ENCODE data around the gene SQSTM1.

SQSTM1 gene

DNA sequence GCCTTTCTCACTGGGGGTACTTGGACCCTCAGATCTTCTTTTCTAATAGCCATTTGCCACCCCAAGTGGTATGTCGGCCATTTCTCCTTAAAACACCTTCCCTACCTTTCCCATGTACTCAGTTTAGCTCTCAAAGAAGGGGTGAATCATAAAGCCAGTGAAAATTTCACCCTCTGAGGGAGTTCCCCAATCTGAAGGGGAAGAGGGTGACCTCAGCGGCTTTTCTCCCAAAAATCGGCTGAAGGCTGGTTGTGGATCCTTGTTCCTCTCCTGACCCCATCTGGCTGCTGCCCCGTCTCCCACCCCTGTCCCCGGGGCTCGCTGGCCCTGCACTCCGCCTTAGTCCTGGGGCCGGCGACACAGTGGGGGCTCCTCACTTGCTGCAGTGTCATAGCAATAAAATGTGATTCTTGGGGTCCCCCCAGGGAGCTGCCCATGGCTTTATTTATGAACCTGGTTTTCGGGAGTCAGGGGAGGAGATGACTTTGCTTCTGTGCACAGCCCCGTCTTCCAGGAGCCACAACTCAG is 44.2 kb upstream of the SQSTM1 start:
- no peaks in the 10 kb centered on the region for H3K27me3 ChIP-seq (replicated peaks; ENCODE audit: control insufficient read depth, insufficient read depth, low read length)
- no peak for DNase-seq (ENCODE audit: extremely low read depth, insufficient read length)
- H3K4me3 ChIP-seq (replicated peaks; ENCODE audit: low read depth, low read length), result no peak overlapping the region
- TF ChIP-seq, protein P1, sequence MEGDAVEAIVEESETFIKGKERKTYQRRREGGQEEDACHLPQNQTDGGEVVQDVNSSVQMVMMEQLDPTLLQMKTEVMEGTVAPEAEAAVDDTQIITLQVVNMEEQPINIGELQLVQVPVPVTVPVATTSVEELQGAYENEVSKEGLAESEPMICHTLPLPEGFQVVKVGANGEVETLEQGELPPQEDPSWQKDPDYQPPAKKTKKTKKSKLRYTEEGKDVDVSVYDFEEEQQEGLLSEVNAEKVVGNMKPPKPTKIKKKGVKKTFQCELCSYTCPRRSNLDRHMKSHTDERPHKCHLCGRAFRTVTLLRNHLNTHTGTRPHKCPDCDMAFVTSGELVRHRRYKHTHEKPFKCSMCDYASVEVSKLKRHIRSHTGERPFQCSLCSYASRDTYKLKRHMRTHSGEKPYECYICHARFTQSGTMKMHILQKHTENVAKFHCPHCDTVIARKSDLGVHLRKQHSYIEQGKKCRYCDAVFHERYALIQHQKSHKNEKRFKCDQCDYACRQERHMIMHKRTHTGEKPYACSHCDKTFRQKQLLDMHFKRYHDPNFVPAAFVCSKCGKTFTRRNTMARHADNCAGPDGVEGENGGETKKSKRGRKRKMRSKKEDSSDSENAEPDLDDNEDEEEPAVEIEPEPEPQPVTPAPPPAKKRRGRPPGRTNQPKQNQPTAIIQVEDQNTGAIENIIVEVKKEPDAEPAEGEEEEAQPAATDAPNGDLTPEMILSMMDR (IDR thresholded peaks at IDR 0.05; ENCODE audit: insufficient read depth, low read length, poor library complexity, severe bottlenecking), result no peak
- H3K36me3 ChIP-seq (ENCODE audit: control insufficient read depth, insufficient read depth, low read length), result peaks cover 26% of the 10 kb centered on the region

- Histone ChIP-seq H3K27me3 (replicated peaks; ENCODE audit: control insufficient read depth, insufficient read depth, low read length) (no peaks in the 10 kb centered on the region), H3K36me3 (ENCODE audit: control insufficient read depth, insufficient read depth, low read length) (peaks cover 22% of the 10 kb centered on the region), H3K4me3 (replicated peaks; ENCODE audit: low read depth, low read length) (no peak overlapping the region)
- TF ChIP-seq, protein P1 (IDR thresholded peaks at IDR 0.05; ENCODE audit: insufficient read depth, low read length, poor library complexity, severe bottlenecking), result no peak
- no peak for DNase-seq (ENCODE audit: extremely low read depth, insufficient read length)
Measured at GRCh38 chr5:179777456-179777855, 43.2 kb upstream of the SQSTM1 start.

DNA sequence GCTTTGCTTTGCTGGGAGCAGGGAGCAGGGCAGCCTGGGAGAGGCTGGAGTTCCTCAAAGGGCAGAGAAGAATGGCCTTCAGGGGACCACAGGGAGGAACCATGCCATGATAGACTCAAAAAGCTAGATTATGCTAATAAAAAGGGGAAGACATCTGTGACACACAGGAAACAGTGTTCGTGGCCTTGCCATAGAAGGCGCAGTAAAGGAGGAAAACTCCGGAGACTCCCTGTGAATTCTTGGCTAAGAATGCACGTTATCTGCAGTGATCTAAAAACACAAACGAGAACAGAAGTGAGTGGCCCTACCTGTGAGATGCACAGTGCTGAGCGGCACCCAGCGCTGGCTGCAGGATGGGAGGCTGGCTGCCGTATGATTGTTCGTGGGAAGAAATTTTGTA is 42.8 kb upstream of the SQSTM1 start:
- Histone ChIP-seq H3K4me3 (replicated peaks; ENCODE audit: low read depth, low read length) (no peak overlapping the region), H3K27me3 (replicated peaks; ENCODE audit: control insufficient read depth, insufficient read depth, low read length) (no peaks in the 10 kb centered on the region), H3K36me3 (ENCODE audit: control insufficient read depth, insufficient read depth, low read length) (peaks cover 22% of the 10 kb centered on the region)
- TF ChIP-seq, protein P1 (IDR thresholded peaks at IDR 0.05; ENCODE audit: insufficient read depth, low read length, poor library complexity, severe bottlenecking), result no peak
- no peak for DNase-seq (ENCODE audit: extremely low read depth, insufficient read length)

GRCh38 chr5:179778591-179778990 is 42.1 kb upstream of the SQSTM1 start:
- Histone ChIP-seq H3K27me3 (replicated peaks; ENCODE audit: control insufficient read depth, insufficient read depth, low read length) (no peaks in the 10 kb centered on the region), H3K36me3 (ENCODE audit: control insufficient read depth, insufficient read depth, low read length) (peaks cover 19% of the 10 kb centered on the region), H3K4me3 (replicated peaks; ENCODE audit: low read depth, low read length) (no peak overlapping the region)
- DNase-seq (ENCODE audit: extremely low read depth, insufficient read length), result no peak
- TF ChIP-seq, protein P1 (IDR thresholded peaks at IDR 0.05; ENCODE audit: insufficient read depth, low read length, poor library complexity, severe bottlenecking), result no peak

DNA sequence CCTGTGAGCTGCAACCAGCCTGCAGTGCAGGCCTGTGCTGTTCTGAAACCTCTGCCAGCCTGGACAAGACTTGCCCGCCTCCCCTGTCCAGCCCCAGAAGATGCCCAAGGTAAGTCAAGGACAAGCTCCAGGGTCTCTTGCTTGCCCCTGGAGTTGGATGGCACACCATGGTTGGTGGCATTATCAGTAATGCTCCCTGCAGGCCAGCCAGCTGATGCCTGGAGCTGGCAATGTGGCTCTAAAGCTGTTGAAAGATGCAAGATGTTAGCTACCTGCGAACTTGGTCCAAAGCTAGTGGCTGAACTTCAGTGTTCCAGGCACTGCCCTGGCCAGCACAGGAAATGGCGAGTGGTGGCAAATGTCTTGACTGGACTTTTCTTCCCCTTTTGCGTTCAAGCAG is 40.9 kb upstream of the SQSTM1 start:
- TF ChIP-seq, protein P1 (IDR thresholded peaks at IDR 0.05; ENCODE audit: insufficient read depth, low read length, poor library complexity, severe bottlenecking), result no peak
- no peaks in the 10 kb centered on the region for H3K27me3 ChIP-seq (replicated peaks; ENCODE audit: control insufficient read depth, insufficient read depth, low read length)
- H3K4me3 ChIP-seq (replicated peaks; ENCODE audit: low read depth, low read length), result no peak overlapping the region
- no peak for DNase-seq (ENCODE audit: extremely low read depth, insufficient read length)
- peaks cover 14% of the 10 kb centered on the region for H3K36me3 ChIP-seq (ENCODE audit: control insufficient read depth, insufficient read depth, low read length)

GRCh38 chr5:179780362-179780761 is 40.3 kb upstream of the SQSTM1 start:
- Histone ChIP-seq H3K36me3 (ENCODE audit: control insufficient read depth, insufficient read depth, low read length) (peaks cover 14% of the 10 kb centered on the region), H3K27me3 (replicated peaks; ENCODE audit: control insufficient read depth, insufficient read depth, low read length) (no peaks in the 10 kb centered on the region), H3K4me3 (replicated peaks; ENCODE audit: low read depth, low read length) (no peak overlapping the region)
- TF ChIP-seq, protein P1 (IDR thresholded peaks at IDR 0.05; ENCODE audit: insufficient read depth, low read length, poor library complexity, severe bottlenecking), result no peak
- no peak for DNase-seq (ENCODE audit: extremely low read depth, insufficient read length)
